Small intestine (tissue), 7 donors: ENCODE data around the gene LINC01488. TPM values are rescaled to one million over a fixed set of nuclear protein-coding genes. Genes with fewer than 3 reads are reported as not detected.

Experiments
- DNase-seq, 2 donors: peaks; one replicate each; pipeline versions ENCODE4 v3.0.0 to v3.0.0-alpha.2; 2013
- FAIRE-seq: peaks from 2 replicates; lab custom pipeline; 2012; peaks lifted over from hg19 to GRCh38; lab: Jason Lieb, UNC
- H3K27ac ChIP-seq, 3 donors: one replicate each; pipeline ENCODE4 v1.5.1; 2013; ENCODE audit warnings: low read length in 2 of 3, mild to moderate bottlenecking in 2 of 3, control low read depth in 1 of 3, inconsistent platforms in 1 of 3, low read depth in 1 of 3, moderate library complexity in 1 of 3
- H3K27me3 ChIP-seq, 3 donors: one replicate each; pipeline ENCODE4 v1.6.1; 2013; ENCODE audit warnings: low read length in 3 of 3, inconsistent platforms in 1 of 3; ENCODE audit not compliant: control insufficient read depth in 3 of 3, insufficient read depth in 3 of 3
- H3K36me3 ChIP-seq, 3 donors: one replicate each; pipeline ENCODE4 v1.6.1; 2013; ENCODE audit warnings: low read length in 3 of 3, inconsistent platforms in 1 of 3, low read depth in 1 of 3, mild to moderate bottlenecking in 1 of 3, moderate library complexity in 1 of 3; ENCODE audit not compliant: control insufficient read depth in 3 of 3, insufficient read depth in 2 of 3
- H3K4me1 ChIP-seq, 3 donors: one replicate each; pipeline ENCODE4 v1.6.1; 2013; ENCODE audit warnings: low read length in 2 of 3, inconsistent platforms in 1 of 3, low read depth in 1 of 3, mild to moderate bottlenecking in 1 of 3, moderate library complexity in 1 of 3; ENCODE audit not compliant: control insufficient read depth in 3 of 3, insufficient read depth in 2 of 3
- H3K4me3 ChIP-seq, 3 donors: one replicate each; pipeline ENCODE4 v1.5.1; 2013; ENCODE audit warnings: low read length in 3 of 3, control low read depth in 1 of 3, inconsistent platforms in 1 of 3, low read depth in 1 of 3, mild to moderate bottlenecking in 1 of 3, moderate library complexity in 1 of 3
- H3K9me3 ChIP-seq, 2 donors: one replicate each; pipeline ENCODE4 v1.6.1; 2013; ENCODE audit warnings: low read depth in 1 of 2, low read length in 1 of 2; ENCODE audit not compliant: control insufficient read depth in 2 of 2, insufficient read depth in 1 of 2
- WGBS, 3 donors: extraction: QIAGEN DNeasy Blood & Tissue Kit; methylation state at CpG; one replicate each; pipeline ENCODE4 v1.1.7; 2013; 5-methylcytosine and 5-hydroxymethylcytosine counted together
- polyA plus RNA-seq, 4 donors: library from polyadenylated mRNA; stranded (reverse) in 3 of 4; unstranded in 1 of 4; fragments of 200-250 nt in 3 of 4; fragments of 120-200 nt in 1 of 4; gene quantifications; one replicate each; pipeline versions ENCODE4 v1.2.1 to v1.2.3, GENCODE V29; 2013
- donor health status: healthy with polysubstance abuse.
- donor health status: control.
- donor health status: control.
- donor health status: Bipolar disorder and iron deficiency.
- donor health status: healthy.

Gene LINC01488
- polyA plus RNA-seq, 4 donors = 0.03 TPM; not detected in 3

DNA sequence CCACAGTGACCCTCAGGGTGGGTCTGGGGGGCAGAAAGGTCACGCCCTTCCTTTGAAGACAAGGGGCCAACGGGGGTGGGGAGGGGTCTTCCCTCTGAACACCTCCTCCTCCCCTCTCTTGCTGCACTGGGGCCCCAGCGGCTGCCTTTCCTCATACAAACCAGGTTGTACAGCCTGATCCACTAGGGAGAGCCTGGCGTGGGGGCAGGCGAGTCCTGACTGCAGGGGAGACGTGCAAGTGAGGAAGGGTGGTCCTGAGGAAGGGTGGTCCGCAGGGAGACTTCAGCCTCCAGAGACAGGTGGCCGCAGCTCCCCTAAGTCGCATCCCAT is 43.6 kb upstream of the LINC01488 start:
- Histone ChIP-seq H3K9me3 (no peaks in the 10 kb centered on the region), H3K4me3 (no peak overlapping the region), H3K4me1 (peaks cover 0 to 12% (median 0%) of the 10 kb centered on the region in 3 donors), H3K27ac (no peak overlapping the region), H3K27me3 (no peaks in the 10 kb centered on the region), H3K36me3 (no peaks in the 10 kb centered on the region)
- FAIRE-seq (no peak), DNase-seq (no peak)
- 78 to 86% (median 85%) methylated on average over 9 of the region's 9 CpGs for WGBS, 3 donors

DNA sequence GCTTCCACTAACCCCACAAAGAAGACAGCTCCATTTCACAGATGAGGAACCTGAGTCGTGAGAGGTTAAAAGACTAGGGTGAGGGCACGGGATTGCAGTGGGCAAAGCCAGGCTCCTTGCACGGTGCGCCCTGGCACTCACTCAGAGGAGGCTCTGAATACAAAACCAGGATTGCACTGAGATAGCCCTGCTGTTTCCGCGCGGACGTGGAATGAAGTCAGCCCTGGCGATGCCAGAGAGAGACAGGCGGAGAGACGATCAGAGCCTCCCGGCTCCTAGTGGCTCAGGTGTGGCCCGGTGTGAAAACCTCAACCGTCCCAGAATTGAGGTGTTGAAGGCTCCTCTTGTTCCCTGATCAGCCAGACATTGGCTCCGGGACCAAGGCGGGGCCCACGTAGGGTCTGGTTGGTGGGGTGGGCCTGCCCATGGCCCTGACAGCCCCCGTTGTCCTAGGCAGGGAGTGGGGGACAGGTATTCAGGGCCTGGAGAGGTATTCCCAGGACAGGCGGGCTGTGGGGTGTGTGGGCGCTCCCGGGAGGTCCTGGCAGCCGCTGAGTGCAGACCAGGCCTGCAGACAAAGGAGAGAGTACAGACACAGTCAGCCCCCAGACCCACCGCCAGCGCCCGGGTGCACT is 43.1 kb upstream of the LINC01488 start:
- DNase-seq (no peak), FAIRE-seq (no peak)
- H3K36me3 ChIP-seq = no peaks in the 10 kb centered on the region
- 86 to 91% (median 89%) methylated on average over 25 of the region's 25 CpGs for WGBS, 3 donors
- H3K4me1 ChIP-seq = peaks cover 0 to 16% (median 0%) of the 10 kb centered on the region in 3 donors
- H3K27me3 ChIP-seq = no peaks in the 10 kb centered on the region
- H3K4me3 ChIP-seq = no peak overlapping the region
- no peak overlapping the region for H3K27ac ChIP-seq
- no peaks in the 10 kb centered on the region for H3K9me3 ChIP-seq

DNA sequence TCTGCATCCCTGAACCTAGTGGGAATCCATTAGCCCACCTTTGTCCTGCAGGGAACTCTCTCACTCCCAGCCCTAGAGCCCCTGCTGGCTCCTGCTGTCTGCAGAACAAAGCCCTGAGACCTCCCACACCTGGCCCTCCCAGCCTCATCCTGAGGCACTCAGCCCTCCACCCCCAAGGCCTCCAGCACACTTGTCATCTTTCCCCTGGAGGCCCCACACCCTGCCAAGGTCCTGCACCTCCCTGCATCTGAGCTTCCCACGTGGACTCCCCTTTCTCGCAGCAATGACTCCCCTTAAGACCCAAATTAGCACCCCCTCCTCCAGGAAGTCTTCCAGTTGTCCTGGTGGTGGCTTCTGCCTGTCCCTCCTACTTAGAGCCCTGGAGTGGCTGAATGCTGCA is 42.3 kb upstream of the LINC01488 start:
- WGBS, 3 donors = 84 to 93% (median 85%) methylated on average over 2 of the region's 2 CpGs
- Histone ChIP-seq H3K4me1 (peaks cover 0 to 23% (median 2%) of the 10 kb centered on the region in 3 donors), H3K36me3 (no peaks in the 10 kb centered on the region), H3K9me3 (no peaks in the 10 kb centered on the region), H3K27ac (no peak overlapping the region), H3K27me3 (no peaks in the 10 kb centered on the region), H3K4me3 (no peak overlapping the region)
- no peak for DNase-seq
- FAIRE-seq = no peak

DNA sequence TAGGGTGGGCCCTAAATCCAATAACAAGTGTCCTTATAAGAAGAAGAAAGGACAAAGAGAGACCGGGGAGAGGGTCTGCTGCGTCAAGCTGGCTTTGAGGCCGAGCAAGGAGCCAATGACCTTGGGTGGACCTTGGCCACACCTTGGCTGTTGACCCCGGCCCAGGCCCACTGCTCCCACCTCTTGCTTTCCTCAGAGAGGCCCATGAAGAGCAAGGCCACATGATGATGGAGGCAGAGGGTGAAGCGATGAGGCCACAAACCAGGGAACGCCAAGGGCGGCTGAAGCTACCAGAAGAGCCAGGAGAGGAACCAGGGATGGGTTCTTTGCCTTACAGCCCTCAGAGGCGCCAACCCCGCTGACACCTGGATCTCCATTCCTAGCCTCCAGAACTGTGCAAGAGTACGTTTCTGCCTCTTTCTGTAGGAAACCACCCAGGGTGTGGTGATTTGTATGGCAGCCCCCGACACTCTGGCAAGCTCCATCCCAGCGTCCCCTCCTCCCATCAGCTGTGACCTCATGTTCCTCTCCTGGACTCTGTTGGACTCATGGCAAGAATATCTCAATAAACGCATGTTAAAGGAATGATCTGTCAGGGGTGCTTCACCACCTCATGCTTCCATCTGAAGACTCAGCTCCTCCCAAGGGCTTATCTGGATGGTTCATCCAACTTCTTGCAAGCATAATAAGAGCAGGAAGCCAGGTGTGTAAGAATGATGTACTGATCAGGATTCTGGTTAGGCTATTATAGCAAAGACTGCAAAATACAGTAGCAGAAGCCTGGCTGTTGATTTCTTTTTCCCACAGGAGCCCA is 41.6 kb upstream of the LINC01488 start:
- FAIRE-seq = no peak
- no peaks in the 10 kb centered on the region for H3K27me3 ChIP-seq

DNA sequence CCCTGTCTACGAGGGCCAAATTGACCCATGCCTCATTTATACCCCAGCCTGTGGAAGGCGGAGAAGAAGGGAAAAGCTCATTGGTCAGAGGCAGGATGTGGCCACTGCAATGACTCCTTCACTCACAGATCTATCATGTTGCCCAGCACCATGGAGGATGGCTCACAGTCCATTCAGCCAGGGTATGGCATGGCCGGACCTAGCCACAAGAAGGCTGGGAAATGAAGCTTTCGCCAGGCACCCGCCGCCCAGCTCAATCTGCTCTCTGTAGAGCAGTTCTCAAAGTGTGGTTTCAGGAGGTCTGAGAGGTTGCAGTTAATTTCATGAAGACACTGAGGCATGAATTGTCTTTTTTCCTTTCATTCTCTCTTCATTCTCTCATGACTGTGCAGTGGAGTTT is 40.6 kb upstream of the LINC01488 start:
- Histone ChIP-seq H3K27me3 (no peaks in the 10 kb centered on the region), H3K4me1 (peaks cover 0 to 29% (median 2%) of the 10 kb centered on the region in 3 donors), H3K9me3 (no peaks in the 10 kb centered on the region), H3K4me3 (no peak overlapping the region), H3K27ac (no peak overlapping the region), H3K36me3 (no peaks in the 10 kb centered on the region)
- WGBS, 3 donors = 95 to 98% (median 95%) methylated on average over 6 of the region's 6 CpGs
- no peak for DNase-seq
- no peak for FAIRE-seq

More for the DNA sequence above, 41.6 kb upstream of the LINC01488 start:
- no peak overlapping the region for H3K27ac ChIP-seq
- no peaks in the 10 kb centered on the region for H3K9me3 ChIP-seq
- WGBS, 3 donors = 92 to 94% (median 93%) methylated on average over 13 of the region's 13 CpGs
- H3K4me1 ChIP-seq = peaks cover 0 to 31% (median 2%) of the 10 kb centered on the region in 3 donors
- DNase-seq = no peak
- H3K36me3 ChIP-seq = no peaks in the 10 kb centered on the region
- H3K4me3 ChIP-seq = no peak overlapping the region

GRCh38 chr11:69442012-69442806 is 39.3 kb upstream of the LINC01488 start:
- Histone ChIP-seq H3K4me1 (peaks cover 0 to 29% (median 2%) of the 10 kb centered on the region in 3 donors), H3K9me3 (no peaks in the 10 kb centered on the region), H3K36me3 (no peaks in the 10 kb centered on the region), H3K27ac (peak overlapping the region in 1 of 3 donors; percentile 84), H3K27me3 (no peaks in the 10 kb centered on the region), H3K4me3 (no peak overlapping the region)
- no peak for DNase-seq
- WGBS, 3 donors = 80 to 83% (median 81%) methylated on average over 10 of the region's 10 CpGs
- FAIRE-seq = no peak

GRCh38 chr11:69442807-69443137 is 38.7 kb upstream of the LINC01488 start:
- WGBS, 3 donors = 26 to 41% (median 40%) methylated on average over 10 of the region's 10 CpGs
- DNase-seq (peak in 1 of 2 donors; percentile 77), FAIRE-seq (no peak)

More at GRCh38 chr11:69442807-69443137, 38.7 kb upstream of the LINC01488 start:
- no peaks in the 10 kb centered on the region for H3K27me3 ChIP-seq
- H3K4me3 ChIP-seq = no peak overlapping the region
- H3K9me3 ChIP-seq = no peaks in the 10 kb centered on the region
- peaks cover 0 to 29% (median 2%) of the 10 kb centered on the region in 3 donors for H3K4me1 ChIP-seq
- no peaks in the 10 kb centered on the region for H3K36me3 ChIP-seq
- H3K27ac ChIP-seq = peak overlapping the region in 2 of 3 donors; percentile 61 to 84
